Stimulated activated CD4-positive, alpha-beta T cell treated with anti-CD3 and anti-CD28 coated beads, TNF-alpha, amount 100 ng/mL, for 4 hours (primary cell): Measurements from ENCODE around the gene RMP24.
A peak's percentile ranks its signal among the peaks of the same experiment; 100 is the strongest.
"Not testable (repeated sequence)": the region's sequence is repeated elsewhere in the genome, so short reads cannot be mapped to it uniquely, and the experiment has no call there.

Experiments
- DNase-seq, 3 experiments: peaks; one replicate each; pipeline ENCODE4 v3.0.0-alpha.2; 2020; ENCODE audit warnings: low read depth in 3 of 3

Gene RMP24

DNA sequence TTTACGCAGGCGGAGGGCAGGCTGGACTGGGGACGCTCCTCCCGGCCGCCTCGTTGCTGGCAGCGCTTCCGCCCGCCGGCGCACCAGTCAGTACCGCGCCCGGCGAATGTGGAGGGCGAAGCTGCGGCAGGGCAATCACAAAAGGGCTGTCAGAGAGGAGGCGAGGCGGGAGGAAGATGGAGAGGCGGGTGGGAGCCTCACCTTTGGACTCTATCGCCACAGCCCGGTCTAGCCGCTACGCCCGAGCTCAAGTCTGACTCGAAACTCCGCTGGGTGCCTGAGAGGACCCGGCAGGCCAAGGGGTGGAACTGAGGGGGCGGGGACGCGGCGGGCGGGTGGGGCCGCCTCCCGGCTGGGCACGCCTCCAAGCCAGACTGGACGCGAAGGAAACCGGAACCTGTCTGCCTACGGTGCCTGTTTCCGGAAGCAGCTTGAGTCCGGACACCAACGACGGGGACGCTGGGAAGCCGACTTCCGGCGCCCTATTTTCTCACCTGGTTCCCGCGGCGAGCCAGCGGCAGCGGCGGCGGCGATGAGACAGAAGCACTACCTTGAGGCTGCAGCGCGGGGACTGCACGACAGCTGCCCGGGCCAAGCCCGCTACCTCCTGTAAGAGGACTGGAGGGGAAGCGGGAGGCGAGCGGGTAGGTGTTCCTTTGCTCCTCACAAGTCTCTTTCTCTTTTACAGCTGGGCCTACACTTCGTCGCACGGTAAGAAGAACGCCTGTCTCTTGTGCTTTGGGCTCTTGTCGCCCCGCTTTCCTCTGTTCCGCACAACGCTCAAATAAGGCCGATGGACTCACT is at the start of gene RMP24:
TSS of gene RMP24 (plus strand) at position 483 of the 804 bp plus-strand sequence.
- DNase-seq = peak; percentile 86 to 91 (median 89)

- DNase-seq = no peak
Observed at GRCh38 chr18:35923939-35924684, 48.4 kb upstream of the RMP24 start.

GRCh38 chr18:35926884-35927283 is 45.6 kb upstream of the RMP24 start:
- DNase-seq = no peak

DNA sequence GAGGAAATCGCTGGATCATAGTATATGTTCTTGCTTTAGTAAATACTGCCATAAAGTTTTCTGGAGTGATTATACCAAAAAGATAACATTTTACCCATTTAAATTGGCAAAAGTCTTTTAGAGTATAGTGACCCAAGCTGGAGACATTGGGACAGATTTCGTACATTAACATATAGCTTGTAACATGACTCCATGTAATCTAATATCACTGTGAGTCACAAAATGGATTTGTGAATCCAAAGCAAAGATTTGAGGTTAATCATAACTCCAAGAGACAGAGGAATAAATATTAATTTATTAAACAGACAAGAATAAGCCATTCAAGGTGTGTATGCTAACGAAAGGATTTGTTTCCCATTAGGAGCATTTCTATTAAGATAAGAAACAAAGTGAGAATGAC is 45.0 kb upstream of the RMP24 start:
- DNase-seq = no peak

GRCh38 chr18:35933982-35934381 is 38.5 kb upstream of the RMP24 start:
- no peak for DNase-seq

- DNase-seq = no peak
Observed at GRCh38 chr18:35934891-35935290, 37.6 kb upstream of the RMP24 start.

- DNase-seq = no peak
Observed at GRCh38 chr18:35935805-35936204, 36.7 kb upstream of the RMP24 start.

GRCh38 chr18:35936951-35937350 is 35.5 kb upstream of the RMP24 start:
- no peak for DNase-seq

DNA sequence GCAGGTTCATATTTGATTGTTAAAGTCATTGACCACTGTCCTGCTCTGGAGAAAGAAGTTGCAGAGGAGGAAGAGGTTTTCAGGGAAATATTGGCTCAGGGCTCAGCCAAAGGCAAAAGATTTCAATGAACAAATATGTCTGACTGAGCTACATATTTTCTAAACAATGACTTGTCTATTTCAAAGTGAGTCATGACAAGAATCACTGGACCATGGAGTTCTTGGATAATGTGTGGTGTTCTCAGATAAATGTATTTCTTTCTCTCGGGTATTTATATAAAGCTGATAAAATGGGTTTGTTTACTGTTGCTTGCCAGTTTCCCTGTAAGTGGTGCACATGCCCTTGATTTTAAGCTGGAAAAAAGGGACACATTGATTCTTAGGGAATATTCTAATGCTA is 34.3 kb upstream of the RMP24 start:
- no peak for DNase-seq

DNA sequence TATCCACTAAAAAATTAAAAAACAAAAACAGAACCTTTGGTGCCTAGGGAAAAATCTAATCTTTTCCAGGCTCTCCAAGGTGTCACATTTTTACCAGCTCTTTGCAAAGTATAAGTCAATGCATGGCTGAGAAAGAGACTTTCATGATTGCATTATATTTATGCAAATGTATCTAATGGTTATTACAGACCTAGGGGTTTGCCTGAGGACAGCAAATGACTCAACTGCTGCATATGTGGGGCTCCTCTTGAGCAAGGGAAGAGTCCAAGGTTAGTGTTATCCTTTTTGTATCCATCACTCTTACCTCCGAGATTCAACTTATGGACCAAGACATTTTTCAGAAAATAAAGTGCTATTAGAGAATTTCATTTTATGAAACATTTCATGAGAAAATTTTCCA is 33.9 kb upstream of the RMP24 start:
- no peak for DNase-seq

GRCh38 chr18:35939138-35939537 is 33.3 kb upstream of the RMP24 start:
- no peak for DNase-seq

DNA sequence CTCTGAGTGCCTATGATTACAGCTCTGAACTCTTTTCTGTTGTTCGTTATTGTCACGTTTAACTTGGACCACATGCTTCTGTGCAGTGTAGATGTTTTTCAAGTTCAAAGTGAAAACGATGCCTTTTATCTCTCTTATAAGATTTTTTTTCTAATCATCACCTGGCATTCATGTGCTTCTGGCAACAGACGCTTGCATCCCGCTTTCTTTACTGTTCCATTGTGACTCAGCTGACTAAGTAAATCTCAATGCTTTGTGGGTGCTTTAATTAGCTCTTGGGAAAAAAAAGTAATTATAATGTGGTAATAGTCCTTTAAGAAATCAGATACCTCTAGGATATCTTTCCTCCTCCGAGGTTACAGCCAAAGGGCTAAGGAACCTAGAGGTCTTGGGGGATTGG is 31.2 kb upstream of the RMP24 start:
- no peak for DNase-seq

- no peak for DNase-seq
Observed at GRCh38 chr18:35942133-35942532, 30.3 kb upstream of the RMP24 start.

DNA sequence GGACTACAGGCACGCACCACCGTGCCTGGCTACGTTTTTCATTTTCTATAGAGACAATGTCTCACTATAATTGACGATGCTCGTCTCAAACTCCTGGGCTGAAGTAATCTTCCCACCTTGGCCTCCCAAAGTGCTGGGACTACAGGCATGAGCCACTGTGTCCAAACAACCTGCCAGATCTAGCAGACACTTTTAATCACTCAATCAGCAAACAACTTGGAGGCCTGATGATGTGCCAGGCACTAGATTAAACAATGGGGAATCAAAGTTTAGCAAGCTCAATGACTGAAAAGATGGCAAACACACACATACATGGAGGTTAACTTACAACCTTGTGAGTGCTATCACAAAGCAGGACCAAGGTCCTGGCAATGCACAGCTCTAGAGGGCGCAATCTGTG is 29.8 kb upstream of the RMP24 start:
- no peak for DNase-seq

GRCh38 chr18:35948080-35948479 is 24.4 kb upstream of the RMP24 start:
- DNase-seq = no peak

DNA sequence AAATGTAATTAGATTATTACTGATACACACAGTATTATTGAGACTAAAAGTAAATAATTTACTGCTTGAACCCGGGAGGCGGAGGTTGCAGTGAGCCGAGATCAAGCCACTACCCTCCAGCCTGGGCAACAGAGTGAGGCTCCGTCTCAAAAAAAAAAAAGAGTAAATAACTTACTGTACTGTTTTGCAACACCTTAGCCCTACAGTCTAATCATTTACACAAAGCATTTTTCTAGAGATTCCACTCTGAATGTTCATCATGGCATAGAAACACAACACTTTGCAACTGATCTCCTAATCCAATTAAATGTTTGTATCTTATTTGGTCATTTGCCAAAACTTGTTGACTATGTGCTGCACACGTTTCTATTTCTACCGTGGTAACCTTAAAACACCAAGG is 23.4 kb upstream of the RMP24 start:
- DNase-seq = no peak

DNA sequence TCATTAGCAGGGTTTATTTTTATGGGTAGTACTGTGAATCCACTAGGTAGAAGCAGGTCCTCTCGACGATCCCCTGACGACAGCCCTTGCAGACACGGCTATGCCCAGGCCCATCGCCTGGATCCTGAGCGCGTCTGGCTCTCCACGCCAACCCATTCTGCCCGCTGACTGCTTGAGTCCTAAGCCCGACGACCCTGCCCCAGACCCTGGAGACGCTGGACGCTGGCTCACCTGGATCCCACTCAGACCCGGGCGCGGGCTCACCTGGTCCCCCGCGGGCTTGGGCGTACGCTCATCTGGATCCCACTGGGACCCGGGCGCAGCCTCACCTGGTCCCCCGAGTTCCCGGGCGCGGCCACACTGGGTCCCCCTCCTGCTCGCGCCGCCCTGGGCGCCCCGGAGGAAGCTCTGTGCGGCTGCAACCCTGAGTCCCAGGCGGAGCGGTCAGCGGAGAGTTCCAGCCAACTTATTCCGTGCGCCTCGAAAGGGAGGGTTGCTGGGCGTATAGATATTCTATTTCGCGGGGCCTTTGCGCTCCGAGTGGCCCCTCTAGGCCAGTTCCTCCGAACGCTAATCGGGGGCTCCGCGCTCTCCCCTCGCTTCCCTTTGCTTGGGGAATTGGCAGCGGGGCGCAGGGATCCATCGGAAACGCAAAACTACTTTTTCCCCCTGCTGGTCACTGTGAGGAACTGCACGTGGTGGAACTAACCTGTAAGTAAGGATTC is 22.4 kb upstream of the RMP24 start:
- DNase-seq = peak; percentile 9 to 35 (median 26)

GRCh38 chr18:35950628-35950982 is 21.9 kb upstream of the RMP24 start:
- DNase-seq = no peak

- no peak for DNase-seq
Observed at GRCh38 chr18:35953688-35954087, 18.8 kb upstream of the RMP24 start.

GRCh38 chr18:35956226-35956625 is 16.3 kb upstream of the RMP24 start:
- DNase-seq = no peak

GRCh38 chr18:35962320-35962719 is 10.2 kb upstream of the RMP24 start:
- DNase-seq = no peak

- DNase-seq = no peak
Observed at GRCh38 chr18:35964319-35964718, 8.2 kb upstream of the RMP24 start.

- not testable (repeated sequence) for DNase-seq
Observed at GRCh38 chr18:35967866-35968265, 4.6 kb upstream of the RMP24 start.
